Astrocyte (in vitro differentiated cells and primary cell): Measurements from ENCODE around the gene DLGAP4. TPM values are rescaled to one million over a fixed set of nuclear protein-coding genes. Genes with fewer than 3 reads are reported as not detected.

Experiments used
- DNase-seq: peaks from one replicate; pipeline ENCODE4 v3.0.0-alpha.2; 2010; ENCODE audit warnings: low read depth
- FAIRE-seq: peaks from 2 replicates; lab custom pipeline; 2011; peaks lifted over from hg19 to GRCh38; lab: Jason Lieb, UNC
- H2AFZ ChIP-seq: 2 replicates; pipeline ENCODE4 v1.6.0; 2012; ENCODE audit warnings: low read depth, low read length, inconsistent platforms
- H3K27ac ChIP-seq: 2 replicates; pipeline ENCODE4 v1.5.1; 2011; ENCODE audit warnings: low read depth, low read length, inconsistent platforms
- H3K27me3 ChIP-seq: 2 replicates; pipeline ENCODE4 v1.6.0; 2011; ENCODE audit warnings: low read length, inconsistent platforms; ENCODE audit not compliant: insufficient read depth
- H3K36me3 ChIP-seq: 2 replicates; pipeline ENCODE4 v1.5.1; 2011; ENCODE audit warnings: low read length, inconsistent platforms; ENCODE audit not compliant: insufficient read depth
- H3K4me1 ChIP-seq: 2 replicates; pipeline ENCODE4 v1.5.1; 2011; ENCODE audit warnings: low read length, inconsistent platforms; ENCODE audit not compliant: insufficient read depth
- H3K4me2 ChIP-seq: 2 replicates; pipeline ENCODE4 v1.6.0; 2012; ENCODE audit warnings: low read length, inconsistent platforms
- H3K4me3 ChIP-seq: 2 replicates; pipeline ENCODE4 v1.5.1; 2011; ENCODE audit warnings: low read depth, mild to moderate bottlenecking, low read length, inconsistent platforms; ENCODE audit not compliant: insufficient read depth
- H3K79me2 ChIP-seq: 2 replicates; pipeline ENCODE4 v1.6.0; 2012; ENCODE audit warnings: mild to moderate bottlenecking, low read length, inconsistent platforms; ENCODE audit not compliant: insufficient read depth
- H3K9ac ChIP-seq: 2 replicates; pipeline ENCODE4 v1.6.0; 2012; ENCODE audit warnings: mild to moderate bottlenecking, low read length, inconsistent platforms
- H3K9me3 ChIP-seq: 2 replicates; pipeline ENCODE4 v1.5.1; 2012; ENCODE audit warnings: low read depth, mild to moderate bottlenecking, low read length, inconsistent platforms; ENCODE audit not compliant: insufficient read depth
- H4K20me1 ChIP-seq: 2 replicates; pipeline ENCODE4 v1.6.0; 2012; ENCODE audit warnings: low read length, inconsistent platforms; ENCODE audit not compliant: insufficient read depth
- H3K27ac Mint-ChIP-seq: one replicate; pipeline ENCODE4 v1.8.0; 2021; ENCODE audit warnings: mild to moderate bottlenecking, mixed read lengths; ENCODE audit not compliant: unreplicated experiment
- H3K27me3 Mint-ChIP-seq: one replicate; pipeline ENCODE4 v1.8.0; 2021; ENCODE audit warnings: low read depth, mixed read lengths; ENCODE audit not compliant: unreplicated experiment
- H3K36me3 Mint-ChIP-seq: one replicate; pipeline ENCODE4 v1.8.0; 2021; ENCODE audit warnings: low read depth, mixed read lengths; ENCODE audit not compliant: unreplicated experiment
- H3K4me1 Mint-ChIP-seq: one replicate; pipeline ENCODE4 v1.8.0; 2021; ENCODE audit warnings: low read depth, mixed read lengths; ENCODE audit not compliant: unreplicated experiment
- H3K4me3 Mint-ChIP-seq: one replicate; pipeline ENCODE4 v1.8.0; 2021; ENCODE audit warnings: mild to moderate bottlenecking, moderate library complexity, mixed read lengths; ENCODE audit not compliant: unreplicated experiment
- H3K9me3 Mint-ChIP-seq: one replicate; pipeline ENCODE4 v1.8.0; 2021; ENCODE audit warnings: mild to moderate bottlenecking, mixed read lengths; ENCODE audit not compliant: unreplicated experiment
- EZH2 ChIP-seq: IDR thresholded peaks from 2 replicates; pipeline ENCODE4 v1.6.1; 2012; ENCODE audit warnings: mild to moderate bottlenecking, low read length, inconsistent platforms; ENCODE audit not compliant: insufficient read depth
- total RNA-seq: library from RNA; stranded (reverse); gene quantifications from 2 replicates; pipeline ENCODE4 v1.2.1, GENCODE V29; 2021
- TF ChIP-seq, protein P1 (sequence below): IDR thresholded peaks from 2 replicates; pipeline ENCODE4 v1.5.1; 2011; ENCODE audit warnings: low read depth, mild to moderate bottlenecking, inconsistent platforms, low read length, moderate library complexity; ENCODE audit not compliant: insufficient read depth

DLGAP4 gene
- total RNA-seq, 1 donor from 2014 or later: 135 TPM

GRCh38 chr20:36504295-36504694 lies 198.2 kb downstream of the DLGAP4 start:
- H3K4me3 Mint-ChIP-seq: no peak overlapping the region
- H3K79me2 ChIP-seq: peaks cover 89% of the 10 kb centered on the region
- H3K36me3 Mint-ChIP-seq: peaks cover 12% of the 10 kb centered on the region
- peaks cover 73% of the 10 kb centered on the region for H4K20me1 ChIP-seq
- H3K27me3 Mint-ChIP-seq: no peaks in the 10 kb centered on the region
- H3K4me1 Mint-ChIP-seq: peaks cover 15% of the 10 kb centered on the region
- H3K4me1 ChIP-seq: peaks cover 13% of the 10 kb centered on the region
- no peak overlapping the region for H3K9ac ChIP-seq
- H3K4me2 ChIP-seq: no peak overlapping the region
- no peak overlapping the region for H3K4me3 ChIP-seq
- no peak overlapping the region for H3K27ac ChIP-seq
- no peak overlapping the region for H3K27ac Mint-ChIP-seq
- H3K9me3 Mint-ChIP-seq: no peaks in the 10 kb centered on the region
- H3K27me3 ChIP-seq: no peaks in the 10 kb centered on the region
- peaks cover 62% of the 10 kb centered on the region for H3K36me3 ChIP-seq
- H3K9me3 ChIP-seq: no peaks in the 10 kb centered on the region
- FAIRE-seq: no peak
- TF ChIP-seq, protein P1, sequence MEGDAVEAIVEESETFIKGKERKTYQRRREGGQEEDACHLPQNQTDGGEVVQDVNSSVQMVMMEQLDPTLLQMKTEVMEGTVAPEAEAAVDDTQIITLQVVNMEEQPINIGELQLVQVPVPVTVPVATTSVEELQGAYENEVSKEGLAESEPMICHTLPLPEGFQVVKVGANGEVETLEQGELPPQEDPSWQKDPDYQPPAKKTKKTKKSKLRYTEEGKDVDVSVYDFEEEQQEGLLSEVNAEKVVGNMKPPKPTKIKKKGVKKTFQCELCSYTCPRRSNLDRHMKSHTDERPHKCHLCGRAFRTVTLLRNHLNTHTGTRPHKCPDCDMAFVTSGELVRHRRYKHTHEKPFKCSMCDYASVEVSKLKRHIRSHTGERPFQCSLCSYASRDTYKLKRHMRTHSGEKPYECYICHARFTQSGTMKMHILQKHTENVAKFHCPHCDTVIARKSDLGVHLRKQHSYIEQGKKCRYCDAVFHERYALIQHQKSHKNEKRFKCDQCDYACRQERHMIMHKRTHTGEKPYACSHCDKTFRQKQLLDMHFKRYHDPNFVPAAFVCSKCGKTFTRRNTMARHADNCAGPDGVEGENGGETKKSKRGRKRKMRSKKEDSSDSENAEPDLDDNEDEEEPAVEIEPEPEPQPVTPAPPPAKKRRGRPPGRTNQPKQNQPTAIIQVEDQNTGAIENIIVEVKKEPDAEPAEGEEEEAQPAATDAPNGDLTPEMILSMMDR: no peak
- no peak for TF ChIP-seq EZH2
- DNase-seq: no peak
- H2AFZ ChIP-seq: no peak overlapping the region

DNA sequence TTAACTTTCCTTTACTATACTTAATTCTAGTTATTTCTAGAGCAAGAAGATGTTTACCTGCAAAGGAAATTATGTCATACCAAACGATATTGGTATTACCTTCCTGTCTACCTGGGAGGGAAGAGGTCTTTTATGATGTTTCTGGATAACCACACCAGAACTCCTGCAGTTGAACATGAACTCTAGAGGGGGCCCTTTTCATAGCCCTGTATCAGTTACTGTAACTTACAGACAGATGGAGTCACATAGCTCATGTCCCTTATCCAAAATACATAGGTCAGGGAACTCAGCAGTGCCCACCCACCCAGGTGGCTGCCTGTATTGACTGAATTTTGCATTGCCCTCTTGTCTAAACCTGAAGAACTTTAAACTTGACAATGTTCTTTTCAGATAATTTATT lies 200.1 kb downstream of the DLGAP4 start:
- FAIRE-seq: no peak
- Mint-ChIP-seq H3K27me3 (no peaks in the 10 kb centered on the region), H3K9me3 (no peaks in the 10 kb centered on the region), H3K36me3 (peaks cover 6% of the 10 kb centered on the region), H3K4me1 (peaks cover 2% of the 10 kb centered on the region), H3K27ac (no peak overlapping the region), H3K4me3 (no peak overlapping the region)
- H3K4me1 ChIP-seq: no peaks in the 10 kb centered on the region
- H3K79me2 ChIP-seq: peaks cover 89% of the 10 kb centered on the region
- H4K20me1 ChIP-seq: peaks cover 57% of the 10 kb centered on the region
- H3K4me3 ChIP-seq: no peak overlapping the region
- no peaks in the 10 kb centered on the region for H3K9me3 ChIP-seq
- H3K36me3 ChIP-seq: peaks cover 52% of the 10 kb centered on the region
- TF ChIP-seq, protein P1: peak; percentile 19
- no peak for TF ChIP-seq EZH2
- H3K27me3 ChIP-seq: no peaks in the 10 kb centered on the region
- H3K9ac ChIP-seq: no peak overlapping the region
- no peak for DNase-seq
- H3K4me2 ChIP-seq: no peak overlapping the region
- no peak overlapping the region for H3K27ac ChIP-seq
- H2AFZ ChIP-seq: no peak overlapping the region

DNA sequence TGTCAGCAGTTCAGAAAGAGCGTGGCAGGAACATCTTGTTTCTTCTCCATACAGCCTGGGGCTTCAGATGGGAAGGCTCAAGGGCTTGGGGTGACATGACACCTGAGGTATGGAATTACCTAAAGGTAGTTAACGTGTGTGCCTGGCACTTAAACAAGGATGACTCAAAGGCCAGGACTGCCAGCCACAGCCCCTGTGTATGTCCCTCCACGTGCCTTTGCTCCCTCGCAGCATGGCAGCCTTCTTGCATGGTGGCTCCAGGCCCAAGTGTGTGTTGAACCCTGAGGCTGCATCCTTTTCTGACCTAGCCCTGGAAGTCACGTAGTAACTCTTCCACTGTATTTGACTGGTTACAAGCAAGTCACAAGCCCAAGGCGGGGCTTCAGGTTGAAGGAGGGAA lies 201.6 kb downstream of the DLGAP4 start:
- peaks cover 86% of the 10 kb centered on the region for H3K79me2 ChIP-seq
- peaks cover 47% of the 10 kb centered on the region for H3K36me3 ChIP-seq
- Mint-ChIP-seq H3K36me3 (peaks cover 9% of the 10 kb centered on the region), H3K4me1 (peaks cover 2% of the 10 kb centered on the region), H3K27me3 (no peaks in the 10 kb centered on the region), H3K9me3 (no peaks in the 10 kb centered on the region), H3K27ac (no peak overlapping the region), H3K4me3 (no peak overlapping the region)
- H4K20me1 ChIP-seq: peaks cover 65% of the 10 kb centered on the region
- DNase-seq (no peak), FAIRE-seq (no peak)
- H3K4me1 ChIP-seq: no peaks in the 10 kb centered on the region
- no peak overlapping the region for H2AFZ ChIP-seq
- no peak overlapping the region for H3K4me3 ChIP-seq
- H3K9ac ChIP-seq: no peak overlapping the region
- H3K27me3 ChIP-seq: no peaks in the 10 kb centered on the region
- H3K9me3 ChIP-seq: no peaks in the 10 kb centered on the region
- TF ChIP-seq, protein P1: no peak
- no peak for TF ChIP-seq EZH2
- H3K27ac ChIP-seq: no peak overlapping the region
- H3K4me2 ChIP-seq: no peak overlapping the region
